ENCODE data around the gene RFTN1. TPM values are rescaled to one million over a fixed set of nuclear protein-coding genes. Genes with fewer than 3 reads are reported as not detected.

The RFTN1 gene
- total and polyA plus RNA-seq, 9 of the 15 experiments (the other 6 are each of a cell fraction or from before 2014, with no cell fraction given): 0.08 to 0.51 (median 0.11) TPM; not detected in 6

DNA sequence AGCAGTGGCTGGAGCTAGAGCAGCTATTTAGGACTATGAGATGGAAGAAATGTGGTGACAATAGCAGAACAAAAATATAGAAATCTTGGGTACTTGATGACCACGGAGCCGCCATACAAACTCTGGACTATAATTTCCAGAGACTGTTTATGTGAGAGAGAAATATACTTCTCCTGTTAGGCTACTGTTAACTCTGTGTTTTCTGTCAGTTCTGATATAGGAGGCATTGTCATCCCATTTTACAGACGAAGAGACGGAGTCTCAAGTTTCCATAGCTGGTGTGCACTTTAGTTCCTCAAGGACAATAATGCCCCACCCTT is 22.8 kb upstream of the RFTN1 start:
- peak overlapping the region; percentile 64 for H3K4me2 ChIP-seq (ENCODE audit: insufficient read depth, low read length)

More for the DNA sequence above, 22.8 kb upstream of the RFTN1 start:
- no TSS peak for BruUV-seq (replicated peaks)
- H3K4me3 ChIP-seq: no peak overlapping the region
- no peak for TF ChIP-seq ZNF507 (tag; conservative IDR thresholded peaks at IDR 0.05)
- TF ChIP-seq TOE1 (IDR thresholded peaks at IDR 0.05; ENCODE audit: borderline replicate concordance): peak; percentile 6; the same call in 1 of the 2 replicates
- TF ChIP-seq TOE1 (CRISPR knock-in tag; IDR thresholded peaks at IDR 0.05; ENCODE audit: borderline replicate concordance, low read depth): no peak
- 0 out of 2 replicates have a peak, but pooled peaks have one; percentile 0 for TF ChIP-seq NR2C1 (IDR thresholded peaks at IDR 0.05)
- no peak for TF ChIP-seq NR2C1 (tag; IDR thresholded peaks at IDR 0.05)
- TF ChIP-seq, protein P1, sequence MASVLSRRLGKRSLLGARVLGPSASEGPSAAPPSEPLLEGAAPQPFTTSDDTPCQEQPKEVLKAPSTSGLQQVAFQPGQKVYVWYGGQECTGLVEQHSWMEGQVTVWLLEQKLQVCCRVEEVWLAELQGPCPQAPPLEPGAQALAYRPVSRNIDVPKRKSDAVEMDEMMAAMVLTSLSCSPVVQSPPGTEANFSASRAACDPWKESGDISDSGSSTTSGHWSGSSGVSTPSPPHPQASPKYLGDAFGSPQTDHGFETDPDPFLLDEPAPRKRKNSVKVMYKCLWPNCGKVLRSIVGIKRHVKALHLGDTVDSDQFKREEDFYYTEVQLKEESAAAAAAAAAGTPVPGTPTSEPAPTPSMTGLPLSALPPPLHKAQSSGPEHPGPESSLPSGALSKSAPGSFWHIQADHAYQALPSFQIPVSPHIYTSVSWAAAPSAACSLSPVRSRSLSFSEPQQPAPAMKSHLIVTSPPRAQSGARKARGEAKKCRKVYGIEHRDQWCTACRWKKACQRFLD (CRISPR knock-in tag; IDR thresholded peaks at IDR 0.05): 0 out of 2 replicates have a peak, but pooled peaks have one; percentile 11
- TF ChIP-seq ILF3 (IDR thresholded peaks at IDR 0.05; ENCODE audit: borderline replicate concordance): no peak
- TF ChIP-seq TEAD2 (tag; IDR thresholded peaks at IDR 0.05): no peak
- TF ChIP-seq RBM25 (IDR thresholded peaks at IDR 0.05; ENCODE audit: low read depth, low read length, severe bottlenecking): peak; percentile 59
- no peak for TF ChIP-seq NR2C2 (CRISPR knock-in tag; IDR thresholded peaks at IDR 0.05)
- TF ChIP-seq NR2C2 (tag; IDR thresholded peaks at IDR 0.05): peak; percentile 65; the same call in 1 of the 2 replicates
- H3K27ac ChIP-seq (ENCODE audit: extremely low read depth, low read depth, low read length): no peak overlapping the region
- H3K9ac ChIP-seq (ENCODE audit: insufficient read depth in 1 of 2, low read depth in 2 of 2, low read length in 2 of 2): no peak overlapping the region; a peak in 1 of 4 replicates
- ATAC-seq: no peak
- no peaks in the 10 kb centered on the region for H3K79me2 ChIP-seq (ENCODE audit: control insufficient read depth, insufficient read depth, low read length)
- intact Hi-C loops (cut with micrococcal nuclease) (no loop called here), in situ Hi-C loops (cut with MboI) (loop anchor here (25.0 kb wide), 2 partner anchors 899 to 1324 kb away; partner anchors contain the start of gene CAPN7)
- H3K36me3 ChIP-seq (ENCODE audit: control insufficient read depth, insufficient read depth, low read length): no peaks in the 10 kb centered on the region
- H3K4me1 ChIP-seq (replicated peaks in 1 of 2; ENCODE audit: control insufficient read depth in 2 of 2, insufficient read depth in 2 of 2, low read length in 2 of 2): peaks cover 0 to 6% of the 10 kb centered on the region in 2 experiments; a peak in 3 of 5 replicates
- WGBS (ENCODE audit: insufficient coverage, low coverage, missing lambda C conversion rate): 88% methylated on average over 4 of the region's 4 CpGs
- no peak for DNase-seq (ENCODE audit: extremely low read depth in 1 of 4, low spot score in 3 of 4)
- H3K27me3 ChIP-seq (ENCODE audit: control insufficient read depth in 2 of 2, insufficient read depth in 2 of 2, low read length in 2 of 2): peaks cover 7 to 17% of the 10 kb centered on the region in 2 experiments; a peak in 4 of 5 replicates
- H3K9me1 ChIP-seq (ENCODE audit: control insufficient read depth, insufficient read depth, low read length): no peaks in the 10 kb centered on the region
- peak overlapping the region; percentile 90 for H2AFZ ChIP-seq (ENCODE audit: low read depth, low read length)
- no peaks in the 10 kb centered on the region for H4K20me1 ChIP-seq (replicated peaks; ENCODE audit: control insufficient read depth, insufficient read depth, low read length)
- CTCF ChIA-PET (ENCODE audit: low intra/inter-chr PET ratio): no interaction called here
- POLR2A ChIA-PET: interaction anchor here (2.7 kb wide), 1 partner anchor 12 kb away, joined by 12 read pairs; no protein-coding TSS in a partner anchor
- no peak for FAIRE-seq
- no peaks in the 10 kb centered on the region for H3K9me3 ChIP-seq (replicated peaks; ENCODE audit: control insufficient read depth, insufficient read depth, low read depth, low read length)
